Right forelimb (tissue), 1 donor: Measurements from ENCODE around the gene C2CD2.

Experiments used
- DNase-seq: peaks from one replicate; pipeline ENCODE4 v3.0.0-alpha.2; 2018

Gene C2CD2

GRCh38 chr21:41861255-41861654, 92.6 kb downstream of the C2CD2 start:
- no peak for DNase-seq

- no peak for DNase-seq
Measured at GRCh38 chr21:41859297-41859980, 94.4 kb downstream of the C2CD2 start.

GRCh38 chr21:41858466-41859296, 95.1 kb downstream of the C2CD2 start:
- no peak for DNase-seq

DNA sequence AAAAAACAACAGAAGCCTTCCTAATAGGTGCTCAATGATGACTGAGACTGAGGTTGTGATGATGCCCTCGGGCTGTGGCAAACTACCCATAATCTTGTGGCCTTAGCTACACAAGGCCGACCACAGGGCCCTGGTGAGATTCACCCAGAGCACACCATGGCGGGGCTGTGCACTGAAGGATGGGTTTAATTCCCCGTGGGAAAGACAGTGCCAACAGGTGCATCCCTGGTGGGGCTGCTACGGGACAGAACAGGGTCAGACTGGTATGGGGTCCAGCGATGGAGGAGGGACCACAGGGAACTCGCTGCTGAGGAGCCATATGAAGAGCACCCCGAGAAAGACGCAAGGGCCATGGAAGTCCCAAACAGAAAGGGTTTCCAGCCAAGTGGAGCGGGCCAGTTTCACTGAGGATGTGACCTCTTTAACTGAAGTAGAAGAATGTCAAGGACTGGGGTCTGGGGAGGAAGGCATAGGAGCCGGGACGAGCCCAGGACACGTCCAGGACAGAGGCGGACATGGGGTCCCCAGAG, 96.0 kb downstream of the C2CD2 start:
- DNase-seq: no peak

GRCh38 chr21:41856572-41856971, 97.2 kb downstream of the C2CD2 start:
- DNase-seq: no peak

- DNase-seq: no peak
Measured at GRCh38 chr21:41854426-41854995, 99.3 kb downstream of the C2CD2 start.

- no peak for DNase-seq
Measured at GRCh38 chr21:41852929-41853320, 100.9 kb downstream of the C2CD2 start.

DNA sequence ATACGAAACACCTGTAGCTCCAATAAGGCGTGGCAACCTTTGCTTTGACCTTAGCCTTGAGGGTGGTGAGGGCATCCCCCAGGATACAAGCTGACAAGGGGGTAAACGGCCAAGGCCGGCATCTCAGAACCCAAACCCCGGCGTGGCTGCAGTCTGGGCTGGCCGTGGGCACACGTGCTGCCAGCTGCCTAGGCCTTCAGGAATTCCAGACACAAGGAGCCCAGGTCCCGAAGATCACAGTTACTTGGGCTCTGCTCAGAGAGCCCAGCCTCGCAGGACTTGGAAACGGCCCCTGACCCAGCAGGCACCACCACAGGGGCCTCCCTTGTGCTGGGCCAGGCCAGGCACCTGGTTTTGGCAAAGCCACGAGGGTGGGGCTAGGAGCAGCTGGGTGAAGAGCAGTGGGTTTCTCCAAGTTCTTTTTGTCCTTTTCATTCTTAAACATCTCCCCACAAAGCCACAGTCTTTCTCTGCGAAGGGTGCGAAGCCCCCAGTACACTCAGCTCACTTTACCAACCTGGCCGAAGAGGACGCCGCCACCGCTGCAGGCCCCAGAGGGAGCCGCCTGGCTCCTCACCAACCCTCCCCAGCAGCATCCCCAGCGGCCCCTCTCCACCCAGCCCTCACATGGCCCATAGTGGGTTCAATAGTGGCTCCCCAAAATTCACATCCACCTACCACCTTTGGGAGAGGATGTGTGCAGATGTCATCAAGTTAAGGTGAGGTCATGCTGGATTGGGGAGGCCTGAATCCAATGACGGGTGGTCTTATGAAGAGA, 101.5 kb downstream of the C2CD2 start:
- no peak for DNase-seq

DNA sequence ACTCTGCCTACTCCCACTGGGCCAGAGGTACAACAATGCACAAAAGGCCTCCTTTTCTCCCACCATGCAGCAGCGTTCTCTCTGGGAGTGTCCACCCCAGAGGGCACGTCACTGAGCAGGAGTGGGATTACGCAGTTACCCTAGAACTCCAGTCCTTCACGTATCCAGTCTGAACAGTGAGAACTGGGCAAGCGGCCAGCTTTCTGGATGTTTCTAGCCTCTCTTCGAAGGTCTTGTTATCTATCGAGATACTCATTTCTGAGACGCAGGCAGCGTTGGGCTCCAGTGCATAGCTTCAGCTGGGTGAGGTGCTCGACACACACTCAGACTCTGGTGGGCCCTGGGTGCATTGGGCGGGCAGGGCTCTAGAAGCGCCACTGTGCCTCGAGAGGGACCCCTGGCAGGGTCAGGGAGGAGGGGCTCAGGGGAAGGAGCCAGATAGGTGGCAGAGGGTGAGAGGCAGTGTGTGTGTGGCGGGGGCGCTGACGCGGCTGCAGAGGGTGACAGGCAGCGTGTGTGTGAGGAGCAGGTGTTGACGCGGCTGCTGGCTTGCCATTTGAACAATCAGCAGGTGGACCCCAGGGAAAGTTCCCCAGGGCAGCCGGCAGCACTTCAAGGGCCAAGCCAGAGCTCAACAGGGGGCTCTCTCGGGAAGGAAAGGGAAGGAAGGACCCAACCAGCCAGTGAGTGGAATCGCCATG, 102.6 kb downstream of the C2CD2 start:
- DNase-seq: no peak

- DNase-seq: no peak
Measured at GRCh38 chr21:41850085-41850484, 103.7 kb downstream of the C2CD2 start.

- no peak for DNase-seq
Measured at GRCh38 chr21:41848958-41849580, 104.7 kb downstream of the C2CD2 start.

DNA sequence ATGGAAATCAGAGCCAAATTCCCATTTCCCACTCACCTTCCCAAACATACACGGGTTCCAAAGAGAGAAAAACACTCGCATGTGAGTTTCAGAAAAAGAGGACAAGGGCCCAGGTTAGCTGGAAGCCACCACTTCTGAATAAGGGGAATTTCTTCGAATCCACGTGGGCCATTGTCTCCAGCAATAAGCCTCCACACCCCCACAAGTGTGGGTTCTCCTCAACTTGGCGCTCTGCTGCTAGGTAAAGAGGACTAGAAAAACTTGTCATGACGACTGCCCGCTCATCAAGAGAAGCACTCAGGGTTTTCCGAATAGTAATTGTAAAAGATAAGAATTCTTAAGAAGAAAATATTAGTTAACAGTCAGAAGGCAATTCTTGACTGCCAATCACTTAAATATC, 105.3 kb downstream of the C2CD2 start:
- no peak for DNase-seq

- no peak for DNase-seq
Measured at GRCh38 chr21:41847066-41847804, 106.6 kb downstream of the C2CD2 start.

DNA sequence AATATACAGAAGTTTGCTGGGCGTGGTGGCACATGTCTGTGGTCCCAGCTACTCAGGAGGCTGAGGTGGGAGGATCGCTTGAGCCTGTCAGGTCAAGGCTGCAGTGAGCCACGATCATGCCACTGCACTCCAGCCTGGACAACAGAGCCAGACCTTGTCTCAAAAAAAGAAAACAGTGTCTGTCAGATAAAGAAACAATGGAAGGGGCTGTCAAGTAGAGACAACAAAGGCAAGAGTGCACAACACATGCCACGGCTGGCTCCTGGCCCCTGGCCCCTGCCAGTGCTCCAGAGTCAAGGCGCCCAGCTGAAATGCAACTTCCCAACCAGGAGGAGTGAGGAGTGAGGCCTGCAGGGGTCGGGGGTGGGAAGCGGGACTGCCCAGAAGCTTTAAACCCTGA, 107.3 kb downstream of the C2CD2 start:
- no peak for DNase-seq

GRCh38 chr21:41846033-41846317, 107.8 kb downstream of the C2CD2 start:
- no peak for DNase-seq

- DNase-seq: no peak
Measured at GRCh38 chr21:41845310-41846032, 108.3 kb downstream of the C2CD2 start.

GRCh38 chr21:41843584-41843983, 110.2 kb downstream of the C2CD2 start:
- DNase-seq: no peak

DNA sequence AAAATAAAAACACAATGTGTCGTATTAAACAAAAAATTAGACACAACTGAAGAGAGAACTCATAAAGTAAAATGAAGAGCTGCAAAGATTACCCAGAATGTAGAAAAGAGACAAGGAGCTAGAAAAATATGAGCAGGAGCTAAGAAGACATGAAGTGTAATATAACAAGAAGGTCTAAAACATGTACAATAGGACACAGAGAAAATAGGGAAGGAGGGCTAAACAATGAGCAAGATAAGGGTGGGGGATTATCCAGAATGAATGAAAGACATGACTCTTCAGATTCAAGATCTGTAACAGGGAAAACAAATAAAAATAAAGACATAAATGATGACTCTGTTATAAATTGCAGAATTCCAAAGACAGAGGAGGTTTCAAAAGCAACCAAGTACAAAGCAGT, 112.9 kb downstream of the C2CD2 start:
- no peak for DNase-seq

GRCh38 chr21:41839387-41840000, 114.3 kb downstream of the C2CD2 start:
- no peak for DNase-seq

DNA sequence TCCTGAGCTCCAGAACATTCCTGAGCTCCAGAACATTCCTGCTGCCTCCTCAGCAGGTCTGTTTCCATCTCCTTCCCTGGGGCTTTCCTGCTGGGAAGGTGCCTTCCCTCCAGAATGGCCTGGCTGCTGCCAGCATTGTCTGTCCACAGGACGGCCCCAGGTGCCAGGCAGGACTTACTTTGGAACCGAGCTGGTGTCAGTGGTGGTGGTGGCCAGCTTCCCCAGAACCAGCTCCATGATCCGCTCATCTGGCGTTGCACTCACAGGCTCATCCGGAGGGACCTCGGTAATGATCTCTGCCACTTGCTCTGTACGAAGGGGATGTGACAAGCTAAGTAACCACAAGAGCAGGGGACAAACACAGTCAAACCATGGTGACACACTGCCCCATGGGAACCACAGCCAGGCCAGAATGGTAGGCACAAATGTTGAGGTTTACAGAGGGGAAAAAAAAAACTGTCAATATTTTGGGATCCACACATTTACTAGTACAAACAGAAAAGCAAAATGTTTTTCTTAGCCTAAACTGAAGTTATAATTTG, 116.0 kb downstream of the C2CD2 start:
- DNase-seq: no peak
